ENCODE results near the gene TCF7L2.
"Not testable (repeated sequence)": the region's sequence is repeated elsewhere in the genome, so short reads cannot be mapped to it uniquely, and the experiment has no call there.

Gene TCF7L2

GRCh38 chr10:113061557-113061956 lies 111.5 kb downstream of the TCF7L2 start:
- DNase-seq (ENCODE audit: low read depth in 3 of 3, low spot score in 1 of 3) = no peak

GRCh38 chr10:113063043-113063967 lies 113.3 kb downstream of the TCF7L2 start:
- DNase-seq (ENCODE audit: low read depth in 3 of 3, low spot score in 1 of 3) = no peak

GRCh38 chr10:113064039-113064438 lies 114.0 kb downstream of the TCF7L2 start:
- DNase-seq (ENCODE audit: low read depth in 3 of 3, low spot score in 1 of 3) = no peak

- not testable (repeated sequence) for DNase-seq (ENCODE audit: low read depth in 3 of 3, low spot score in 1 of 3)
These were observed 116.1 kb downstream of the TCF7L2 start for GRCh38 chr10:113066120-113066519.

GRCh38 chr10:113066561-113067312 lies 116.7 kb downstream of the TCF7L2 start:
- DNase-seq (ENCODE audit: low read depth in 3 of 3, low spot score in 1 of 3) = no peak

- no peak for DNase-seq (ENCODE audit: low read depth in 3 of 3, low spot score in 1 of 3)
These were observed 117.5 kb downstream of the TCF7L2 start for GRCh38 chr10:113067501-113067900.

GRCh38 chr10:113068178-113068890 lies 118.3 kb downstream of the TCF7L2 start:
- DNase-seq (ENCODE audit: low read depth in 3 of 3, low spot score in 1 of 3) = no peak

- DNase-seq (ENCODE audit: low read depth in 3 of 3, low spot score in 1 of 3) = no peak
These were observed 119.5 kb downstream of the TCF7L2 start for GRCh38 chr10:113069595-113069994.

- no peak for DNase-seq (ENCODE audit: low read depth in 3 of 3, low spot score in 1 of 3)
These were observed 121.4 kb downstream of the TCF7L2 start for GRCh38 chr10:113071446-113071845.

- DNase-seq (ENCODE audit: low read depth in 3 of 3, low spot score in 1 of 3) = no peak
These were observed 123.6 kb downstream of the TCF7L2 start for GRCh38 chr10:113073549-113074189.

- DNase-seq (ENCODE audit: low read depth in 3 of 3, low spot score in 1 of 3) = no peak
These were observed 126.9 kb downstream of the TCF7L2 start for GRCh38 chr10:113076949-113077348.

GRCh38 chr10:113078282-113078907 lies 128.3 kb downstream of the TCF7L2 start:
- DNase-seq (ENCODE audit: low read depth in 3 of 3, low spot score in 1 of 3) = no peak

GRCh38 chr10:113080061-113080924 lies 130.2 kb downstream of the TCF7L2 start:
- DNase-seq (ENCODE audit: low read depth in 3 of 3, low spot score in 1 of 3) = no peak

GRCh38 chr10:113080925-113081229 lies 130.8 kb downstream of the TCF7L2 start:
- DNase-seq (ENCODE audit: low read depth in 3 of 3, low spot score in 1 of 3) = no peak

GRCh38 chr10:113084031-113084430 lies 134.0 kb downstream of the TCF7L2 start:
- no peak for DNase-seq (ENCODE audit: low read depth in 3 of 3, low spot score in 1 of 3)

- no peak for DNase-seq (ENCODE audit: low read depth in 3 of 3, low spot score in 1 of 3)
These were observed 135.7 kb downstream of the TCF7L2 start for GRCh38 chr10:113085776-113086175.

- DNase-seq (ENCODE audit: low read depth in 3 of 3, low spot score in 1 of 3) = no peak
These were observed 136.2 kb downstream of the TCF7L2 start for GRCh38 chr10:113086282-113086681.

- DNase-seq (ENCODE audit: low read depth in 3 of 3, low spot score in 1 of 3) = no peak
These were observed 137.3 kb downstream of the TCF7L2 start for GRCh38 chr10:113087165-113088029.

GRCh38 chr10:113088194-113088593 lies 138.1 kb downstream of the TCF7L2 start:
- no peak for DNase-seq (ENCODE audit: low read depth in 3 of 3, low spot score in 1 of 3)
